Stimulated activated CD4-positive, alpha-beta T cell treated with anti-CD3 and anti-CD28 coated beads, Interleukin-12 subunit alpha, Interleukin-12 subunit beta, amount 100 ng/mL, for 24 hours (primary cell): ENCODE results near the gene MTERF2.
"Not testable (repeated sequence)": the region's sequence is repeated elsewhere in the genome, so short reads cannot be mapped to it uniquely, and the experiment has no call there.

Experiments used
- DNase-seq, 2 experiments: peaks; one replicate each; pipeline ENCODE4 v3.0.0-alpha.2; 2020; ENCODE audit warnings: low read depth in 2 of 2

Gene MTERF2

GRCh38 chr12:106986625-106987389 lies at the start of gene MTERF2:
TSS of gene MTERF2 (minus strand) at chr12:106987146. CDS start at chr12:106978714, 8,432 bp downstream.
- peak; percentile 67 to 72 for DNase-seq

DNA sequence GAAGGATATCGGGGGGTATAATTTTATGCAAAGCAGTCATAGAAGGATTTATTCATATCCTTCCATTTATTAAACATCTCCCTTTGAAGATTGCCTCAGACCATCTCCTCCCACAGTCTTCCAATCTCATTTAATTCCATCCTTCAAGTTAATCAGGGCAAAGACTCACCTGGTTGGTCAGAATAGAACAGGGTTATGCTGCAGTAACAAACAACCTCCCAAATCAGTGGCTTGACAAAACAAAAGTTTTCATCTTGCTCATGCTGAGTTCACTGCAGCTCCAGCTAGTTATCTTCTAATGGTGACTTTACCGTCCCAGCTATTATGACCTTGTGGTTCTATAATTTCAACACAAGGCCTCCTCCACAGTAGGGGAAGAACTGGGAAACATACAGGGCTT lies 48.8 kb upstream of the MTERF2 start:
- no peak for DNase-seq

DNA sequence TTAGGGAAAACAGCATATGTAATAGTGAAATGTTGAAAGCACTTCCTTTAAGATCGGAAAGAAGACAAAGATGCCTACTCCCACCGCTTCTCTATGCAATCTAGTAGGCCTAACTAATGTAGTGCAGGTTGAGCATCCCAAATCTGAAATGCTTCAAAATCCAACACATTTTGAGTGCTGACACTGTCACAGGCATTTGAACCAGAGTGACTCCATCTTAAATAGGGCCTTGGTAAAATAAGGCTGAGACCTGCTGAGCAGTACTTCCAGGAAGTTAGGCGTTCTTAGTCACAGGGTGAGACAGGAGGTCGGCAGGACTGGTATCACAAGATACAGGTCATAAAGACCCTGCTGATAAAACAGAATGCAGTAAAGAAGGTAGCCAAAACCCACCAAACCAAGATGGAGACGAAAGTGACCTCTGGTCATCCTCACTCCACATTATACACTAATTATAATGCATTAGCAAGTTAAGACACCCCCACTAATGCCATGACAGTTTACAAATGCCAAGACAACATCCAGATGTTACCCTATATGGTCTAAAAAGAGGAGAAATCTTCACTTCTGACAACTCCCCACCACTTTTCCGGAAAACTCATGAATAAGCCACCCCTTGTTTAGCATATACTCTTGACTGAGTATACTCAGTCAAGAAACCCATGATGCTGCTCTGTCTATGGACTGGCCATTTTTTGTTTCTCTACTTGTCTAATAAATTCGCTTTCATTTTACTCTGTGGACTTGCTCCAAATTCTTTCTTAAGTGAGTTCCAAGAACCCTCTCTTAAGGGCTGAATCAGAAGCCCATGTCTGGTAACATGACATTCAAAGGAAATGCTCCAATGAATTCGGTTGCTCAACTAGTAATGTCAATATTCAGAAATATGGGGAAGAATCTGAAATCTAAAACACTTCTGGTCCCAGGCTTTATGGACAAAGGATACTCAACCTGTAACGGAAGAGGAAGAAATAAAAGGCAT lies 47.1 kb upstream of the MTERF2 start:
- DNase-seq, result no peak

GRCh38 chr12:107032266-107032665 lies 45.3 kb upstream of the MTERF2 start:
- DNase-seq, result no peak

DNA sequence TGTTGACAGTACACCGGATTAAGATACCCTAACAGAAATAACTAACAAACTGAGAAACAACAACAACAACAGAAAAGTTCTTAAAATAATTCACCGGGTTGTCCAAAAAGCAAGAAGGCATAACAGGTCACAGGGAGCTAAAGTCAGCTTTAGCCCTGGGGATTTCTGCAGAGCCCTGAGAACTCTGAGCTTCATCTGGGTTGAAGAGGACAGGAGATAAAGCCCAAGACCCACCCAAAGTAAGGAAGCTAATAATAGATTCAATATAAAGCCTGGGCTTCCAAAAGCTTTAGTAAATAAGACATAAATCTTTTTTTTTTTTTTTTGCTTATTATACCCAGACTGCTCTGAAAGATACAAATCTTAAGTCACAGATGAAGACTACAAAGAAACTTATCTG lies 44.1 kb upstream of the MTERF2 start:
- DNase-seq, result no peak

DNA sequence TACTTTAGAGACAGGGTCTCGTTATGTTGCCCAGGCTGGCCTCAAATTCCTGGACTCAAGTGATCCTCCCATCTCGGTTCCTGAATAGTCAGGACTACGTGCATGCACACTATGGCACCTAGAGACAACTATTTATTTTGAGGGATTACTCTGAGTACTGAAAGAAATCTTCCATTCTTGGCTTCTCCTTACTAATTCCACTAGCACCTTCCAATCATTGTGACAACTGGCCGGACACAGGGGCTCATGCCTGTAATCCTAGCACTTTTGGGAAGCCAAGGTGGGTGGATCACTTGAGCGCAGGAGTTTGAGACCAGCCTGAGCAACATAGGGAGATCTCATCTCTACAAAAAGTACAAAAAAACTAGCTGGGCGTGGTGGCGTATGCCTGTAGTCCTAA lies 42.1 kb upstream of the MTERF2 start:
- no peak for DNase-seq

DNA sequence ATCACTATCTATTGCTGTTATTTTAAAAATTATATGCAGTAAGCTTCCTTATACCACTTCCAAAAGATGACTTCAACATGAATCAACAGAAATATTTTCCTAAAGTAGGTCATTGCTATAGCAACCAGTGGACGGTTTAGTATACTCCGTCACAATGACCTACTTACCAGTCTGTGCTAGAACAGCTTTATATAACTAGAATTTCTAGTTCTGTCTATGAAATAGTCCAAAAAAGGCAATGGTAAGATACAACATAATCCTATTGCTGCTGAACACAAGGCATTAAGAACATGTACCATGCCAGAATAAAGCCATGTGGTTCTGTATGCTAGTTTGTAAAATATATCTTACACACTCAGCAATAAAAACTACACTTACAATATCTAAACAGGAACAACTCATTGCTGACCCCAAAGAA lies 40.7 kb upstream of the MTERF2 start:
- DNase-seq, result no peak

GRCh38 chr12:107026806-107027635 lies 40.1 kb upstream of the MTERF2 start:
- DNase-seq, result no peak

GRCh38 chr12:107026356-107026755 lies 39.4 kb upstream of the MTERF2 start:
- not testable (repeated sequence) for DNase-seq

DNA sequence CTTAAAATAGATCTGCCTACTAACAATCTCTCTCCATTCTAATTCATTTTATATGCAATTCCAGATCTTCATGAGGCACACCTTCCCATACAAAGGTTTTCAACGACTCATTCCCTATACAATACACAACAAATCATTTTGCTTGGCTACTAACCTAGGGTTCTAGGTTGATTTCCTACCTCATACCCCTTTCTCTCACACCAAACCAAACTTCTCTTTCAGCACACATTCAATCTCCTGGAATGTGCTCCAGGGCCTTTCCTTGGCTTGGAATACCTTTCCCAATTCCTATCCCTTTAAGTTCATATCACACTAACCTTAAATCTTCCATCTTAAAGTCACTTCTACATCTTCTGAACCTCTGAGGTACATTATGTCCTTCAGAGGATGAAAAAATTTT lies 38.7 kb upstream of the MTERF2 start:
- DNase-seq, result no peak

GRCh38 chr12:107019546-107019945 lies 32.6 kb upstream of the MTERF2 start:
- no peak for DNase-seq

DNA sequence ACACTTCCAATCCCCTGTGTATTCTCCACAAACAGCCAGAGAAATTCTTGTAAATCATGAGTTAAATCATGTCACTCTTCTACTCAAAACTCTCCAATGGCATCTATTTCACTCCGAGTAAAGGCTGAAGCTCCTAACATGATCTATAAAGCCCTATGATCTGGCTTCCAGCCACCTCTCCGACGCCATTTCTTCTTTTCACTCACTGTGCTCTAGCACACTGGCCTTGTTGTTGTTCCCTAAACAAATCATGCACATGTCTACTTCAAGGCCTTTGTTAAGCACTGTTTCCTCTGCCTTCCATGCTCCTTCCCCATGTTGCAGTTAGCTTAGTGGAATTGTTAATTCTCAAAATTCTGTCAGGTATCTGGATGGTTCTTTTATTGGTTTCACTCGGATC lies 30.1 kb upstream of the MTERF2 start:
- DNase-seq, result no peak

DNA sequence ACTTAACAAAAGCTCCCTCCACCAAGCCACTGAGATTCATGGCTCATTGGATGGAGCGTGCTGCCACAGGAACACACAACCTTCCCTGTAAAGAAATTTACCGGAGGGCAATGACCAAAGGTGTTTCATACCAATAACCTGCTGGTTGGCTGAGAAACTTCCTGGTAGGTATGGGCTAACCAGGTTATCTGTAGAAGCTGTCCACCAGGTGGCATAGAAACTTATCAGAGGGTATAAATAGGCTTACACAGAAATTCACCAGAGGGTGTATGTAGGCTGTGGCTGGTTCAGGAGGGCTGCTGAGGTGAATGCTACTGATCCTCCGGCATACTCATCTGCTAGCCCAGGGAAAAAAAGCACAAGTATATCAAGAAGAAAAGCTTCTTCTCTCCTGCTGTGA lies 27.1 kb upstream of the MTERF2 start:
- DNase-seq, result no peak

- no peak for DNase-seq
Observed at GRCh38 chr12:107012736-107013425, 25.9 kb upstream of the MTERF2 start.

DNA sequence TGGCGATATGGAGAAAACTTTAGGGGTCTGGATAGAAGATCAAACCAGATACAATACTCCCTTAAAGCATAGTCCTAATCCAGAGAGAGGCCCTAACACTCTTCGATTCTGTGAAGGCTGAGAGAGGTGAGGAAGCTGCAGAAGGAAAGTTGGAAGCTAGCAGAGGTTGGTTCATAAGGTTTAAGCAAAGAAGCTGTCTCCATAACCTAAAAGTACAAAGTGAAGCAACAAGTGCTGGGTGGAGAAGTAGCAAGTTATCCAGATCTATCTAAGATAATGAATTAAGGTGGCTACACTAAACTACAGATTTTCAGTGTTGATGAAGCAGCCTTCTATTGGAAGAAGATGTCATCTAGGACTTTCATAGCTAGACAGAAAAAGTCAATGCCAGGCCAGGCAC lies 24.6 kb upstream of the MTERF2 start:
- DNase-seq, result no peak

DNA sequence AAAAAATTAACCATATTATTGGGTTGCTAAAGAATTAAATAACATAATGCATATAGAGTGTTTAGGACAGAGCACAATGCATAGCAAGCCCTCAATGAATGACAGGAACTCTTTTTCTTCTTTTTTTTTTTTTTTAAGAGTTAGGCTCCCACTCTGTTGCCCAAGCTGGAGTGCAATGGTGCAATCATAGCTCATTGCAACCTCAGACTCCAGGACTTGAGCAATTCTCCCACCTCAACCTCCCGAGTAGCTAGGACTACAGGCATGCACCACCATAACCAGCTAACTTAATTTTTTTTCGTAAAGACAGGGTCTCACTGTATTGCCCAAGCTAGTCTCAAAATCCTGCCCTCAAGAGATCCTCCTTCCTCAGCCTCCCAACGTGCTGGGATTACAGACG lies 20.5 kb upstream of the MTERF2 start:
- DNase-seq, result no peak

DNA sequence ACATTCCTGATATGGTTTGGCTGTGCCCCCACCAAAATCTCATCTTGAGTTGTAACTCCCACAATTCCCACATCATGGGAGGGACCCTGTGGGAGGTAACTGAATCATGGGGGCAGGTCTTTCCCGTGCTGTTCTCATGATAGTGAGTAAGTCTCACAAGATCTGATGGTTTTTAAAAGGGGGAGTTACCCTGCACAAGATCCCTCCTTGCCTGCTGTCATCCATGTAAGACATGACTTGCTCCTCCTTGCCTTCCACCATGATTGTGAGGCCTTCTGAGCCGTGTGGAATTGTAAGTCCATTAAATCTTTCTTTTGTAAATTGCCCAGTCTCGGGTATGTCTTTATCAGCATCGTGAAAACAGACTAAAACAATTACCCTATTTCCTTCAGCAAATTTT lies 15.7 kb upstream of the MTERF2 start:
- DNase-seq, result not testable (repeated sequence)

GRCh38 chr12:106999446-106999845 lies 12.5 kb upstream of the MTERF2 start:
- no peak for DNase-seq

GRCh38 chr12:106997916-106998315 lies 11.0 kb upstream of the MTERF2 start:
- DNase-seq, result no peak

GRCh38 chr12:106996102-106996501 lies 9.2 kb upstream of the MTERF2 start:
- not testable (repeated sequence) for DNase-seq

GRCh38 chr12:106994579-106995220 lies 7.8 kb upstream of the MTERF2 start:
- DNase-seq, result no peak
